ENCODE data around the gene RPS18. TPM values are rescaled to one million over a fixed set of nuclear protein-coding genes. Genes with fewer than 3 reads are reported as not detected.

RPS18 gene
- total and polyA plus RNA-seq, 9 of the 15 experiments (the other 6 are each of a cell fraction or from before 2014, with no cell fraction given), result 5,023 to 17,516 (median 8,131) TPM

- no peak for TF ChIP-seq HINFP (tag; conservative IDR thresholded peaks at IDR 0.05; ENCODE audit: low read depth)
- no peak for TF ChIP-seq CBX8 (IDR thresholded peaks at IDR 0.05; ENCODE audit: borderline replicate concordance, extremely low read depth, low read depth, low read length, poor library complexity, severe bottlenecking)
- TF ChIP-seq, protein P1, sequence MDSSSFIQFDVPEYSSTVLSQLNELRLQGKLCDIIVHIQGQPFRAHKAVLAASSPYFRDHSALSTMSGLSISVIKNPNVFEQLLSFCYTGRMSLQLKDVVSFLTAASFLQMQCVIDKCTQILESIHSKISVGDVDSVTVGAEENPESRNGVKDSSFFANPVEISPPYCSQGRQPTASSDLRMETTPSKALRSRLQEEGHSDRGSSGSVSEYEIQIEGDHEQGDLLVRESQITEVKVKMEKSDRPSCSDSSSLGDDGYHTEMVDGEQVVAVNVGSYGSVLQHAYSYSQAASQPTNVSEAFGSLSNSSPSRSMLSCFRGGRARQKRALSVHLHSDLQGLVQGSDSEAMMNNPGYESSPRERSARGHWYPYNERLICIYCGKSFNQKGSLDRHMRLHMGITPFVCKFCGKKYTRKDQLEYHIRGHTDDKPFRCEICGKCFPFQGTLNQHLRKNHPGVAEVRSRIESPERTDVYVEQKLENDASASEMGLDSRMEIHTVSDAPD (CRISPR knock-in tag; IDR thresholded peaks at IDR 0.05), result no peak
- peak; percentile 20; the same call in 1 of the 2 replicates for TF ChIP-seq HDAC2 (IDR thresholded peaks at IDR 0.05)
- peak; percentile 62 for TF ChIP-seq C11orf30 (IDR thresholded peaks at IDR 0.05; ENCODE audit: low read depth)
- TF ChIP-seq MEF2A (IDR thresholded peaks at IDR 0.05; ENCODE audit: control insufficient read depth, low read depth, low read length), result peak; percentile 82
- TF ChIP-seq, protein P2, sequence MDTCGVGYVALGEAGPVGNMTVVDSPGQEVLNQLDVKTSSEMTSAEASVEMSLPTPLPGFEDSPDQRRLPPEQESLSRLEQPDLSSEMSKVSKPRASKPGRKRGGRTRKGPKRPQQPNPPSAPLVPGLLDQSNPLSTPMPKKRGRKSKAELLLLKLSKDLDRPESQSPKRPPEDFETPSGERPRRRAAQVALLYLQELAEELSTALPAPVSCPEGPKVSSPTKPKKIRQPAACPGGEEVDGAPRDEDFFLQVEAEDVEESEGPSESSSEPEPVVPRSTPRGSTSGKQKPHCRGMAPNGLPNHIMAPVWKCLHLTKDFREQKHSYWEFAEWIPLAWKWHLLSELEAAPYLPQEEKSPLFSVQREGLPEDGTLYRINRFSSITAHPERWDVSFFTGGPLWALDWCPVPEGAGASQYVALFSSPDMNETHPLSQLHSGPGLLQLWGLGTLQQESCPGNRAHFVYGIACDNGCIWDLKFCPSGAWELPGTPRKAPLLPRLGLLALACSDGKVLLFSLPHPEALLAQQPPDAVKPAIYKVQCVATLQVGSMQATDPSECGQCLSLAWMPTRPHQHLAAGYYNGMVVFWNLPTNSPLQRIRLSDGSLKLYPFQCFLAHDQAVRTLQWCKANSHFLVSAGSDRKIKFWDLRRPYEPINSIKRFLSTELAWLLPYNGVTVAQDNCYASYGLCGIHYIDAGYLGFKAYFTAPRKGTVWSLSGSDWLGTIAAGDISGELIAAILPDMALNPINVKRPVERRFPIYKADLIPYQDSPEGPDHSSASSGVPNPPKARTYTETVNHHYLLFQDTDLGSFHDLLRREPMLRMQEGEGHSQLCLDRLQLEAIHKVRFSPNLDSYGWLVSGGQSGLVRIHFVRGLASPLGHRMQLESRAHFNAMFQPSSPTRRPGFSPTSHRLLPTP (IDR thresholded peaks at IDR 0.05; ENCODE audit: borderline replicate concordance, extremely low read depth, insufficient read length), result no peak
- peak; percentile 100 for TF ChIP-seq ZBTB33 (CRISPR knock-in tag; IDR thresholded peaks at IDR 0.05)
- 0 out of 2 replicates have a peak, but pooled peaks have one; percentile 54 for TF ChIP-seq E2F5 (CRISPR knock-in tag; IDR thresholded peaks at IDR 0.05)
- peak; percentile 71 for TF ChIP-seq EP400 (IDR thresholded peaks at IDR 0.05)
- no peak for TF ChIP-seq HBP1 (CRISPR knock-in tag; IDR thresholded peaks at IDR 0.05)
- no peak for TF ChIP-seq MCM3 (IDR thresholded peaks at IDR 0.05)
- TF ChIP-seq RCOR1 (IDR thresholded peaks at IDR 0.05; ENCODE audit: borderline replicate concordance in 1 of 2, low read depth in 2 of 2, low read length in 2 of 2), result 0 out of 4 replicates have a peak, but pooled peaks of 1 of the 2 experiments have one; percentile 26
Observed at GRCh38 chr6:33320315-33321181, 48.7 kb downstream of the RPS18 start (continued).

Data from K562 (cell line).